PFSK-1 (cell line): Measurements from ENCODE around the gene OSTN.

ENCODE experiments used
- FOXP2 ChIP-seq: optimal IDR thresholded peaks from 2 replicates; pipeline ENCODE3; 2011; ENCODE audit warnings: borderline replicate concordance, control low read depth, inconsistent platforms; ENCODE audit not compliant: insufficient read depth; ENCODE audit errors: extremely low read length, extremely low read depth
- POLR2AphosphoS5 ChIP-seq: IDR thresholded peaks from 2 replicates; pipeline ENCODE4 v1.6.1; 2012; ENCODE audit warnings: low read depth, mild to moderate bottlenecking, control low read depth, low read length, moderate library complexity
- REST ChIP-seq, 2 experiments: IDR thresholded peaks; 2 replicates each; pipeline versions ENCODE4 v1.6.1 to v1.8.0; 2011 to 2012; ENCODE audit warnings: low read depth in 2 of 2, low read length in 2 of 2, control low read depth in 1 of 2, inconsistent platforms in 1 of 2, mild to moderate bottlenecking in 1 of 2, moderate library complexity in 1 of 2; ENCODE audit not compliant: insufficient read depth in 1 of 2
- SIN3A ChIP-seq: IDR thresholded peaks from 2 replicates; pipeline ENCODE4 v1.6.1; 2012; ENCODE audit warnings: mild to moderate bottlenecking, low read length, moderate library complexity, borderline replicate concordance; ENCODE audit not compliant: insufficient read depth
- TAF1 ChIP-seq: IDR thresholded peaks from 2 replicates; pipeline ENCODE4 v1.6.1; 2012; ENCODE audit warnings: low read length, control low read depth, borderline replicate concordance; ENCODE audit not compliant: insufficient read depth

DNA sequence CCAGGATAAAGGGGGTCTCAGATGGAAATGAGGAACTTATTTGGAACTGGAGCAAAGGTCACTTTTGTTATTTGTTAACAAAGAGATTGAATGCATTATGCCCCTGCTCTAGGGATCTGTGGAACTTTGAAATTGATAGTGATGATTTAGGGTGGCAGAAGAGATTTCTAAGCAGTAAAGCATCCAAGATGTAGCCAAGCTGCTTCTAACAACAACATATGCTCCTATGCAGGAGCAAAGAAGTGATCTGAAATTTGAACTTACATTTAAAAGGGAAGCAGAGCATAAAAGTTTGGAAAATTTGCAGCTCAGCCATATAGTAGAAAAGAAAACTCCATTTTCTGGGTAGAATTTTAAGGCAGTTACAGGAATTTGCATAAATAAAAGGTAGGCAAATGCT lies 99.8 kb downstream of the OSTN start:
- no peak for TF ChIP-seq REST (IDR thresholded peaks at IDR 0.05; ENCODE audit: insufficient read depth in 1 of 2, low read depth in 2 of 2, low read length in 2 of 2)
- TF ChIP-seq POLR2AphosphoS5, result no peak
- TF ChIP-seq SIN3A, result no peak
- no peak for TF ChIP-seq FOXP2
- TF ChIP-seq TAF1, result no peak
